ENCODE data around the gene SLAMF6. TPM values are rescaled to one million over a fixed set of nuclear protein-coding genes. Genes with fewer than 3 reads are reported as not detected.

Gene SLAMF6
- polyA plus RNA-seq, 1 donor (not counting 4 experiments of a cell fraction or from before 2014, with no cell fraction given), result not detected

- H3K27me3 ChIP-seq (ENCODE audit: control insufficient read depth, extremely low read depth, insufficient read depth, low read length), result no peaks in the 10 kb centered on the region
- no peaks in the 10 kb centered on the region for H3K79me2 ChIP-seq (ENCODE audit: control insufficient read depth, insufficient read depth, low read length)
- no peak overlapping the region for H3K4me3 ChIP-seq (ENCODE audit: control insufficient read depth in 2 of 3, extremely low read depth in 1 of 3, insufficient read depth in 2 of 3, low read depth in 1 of 3, low read length in 3 of 3)
- no peaks in the 10 kb centered on the region for H3K9me3 ChIP-seq (ENCODE audit: control insufficient read depth, low read depth, low read length)
- H3K4me2 ChIP-seq (ENCODE audit: control insufficient read depth, extremely low read depth, insufficient read depth, low read depth, low read length), result no peak overlapping the region
- TF ChIP-seq CTCF (optimal IDR thresholded peaks at IDR 0.05 in 1 of 3, IDR thresholded peaks at IDR 0.05 in 1 of 3, conservative IDR thresholded peaks at IDR 0.05 in 1 of 3; ENCODE audit: extremely low read depth in 1 of 3, insufficient read depth in 2 of 3, low read length in 3 of 3) (no peak), EZH2 (IDR thresholded peaks at IDR 0.05; ENCODE audit: low read length) (no peak)
- no peaks in the 10 kb centered on the region for H3K36me3 ChIP-seq (ENCODE audit: control insufficient read depth in 2 of 2, extremely low read depth in 1 of 2, insufficient read depth in 2 of 2, low read length in 2 of 2)
- dilution Hi-C loops (cut with MboI; ENCODE audit: extremely low pct_ligation_motif_present, low sequenced_read_pairs), result no loop called here
- no peaks in the 10 kb centered on the region for H3K4me1 ChIP-seq (ENCODE audit: control insufficient read depth, extremely low read depth, insufficient read depth, low read length)
- no peak for FAIRE-seq
- no peak overlapping the region for H3K27ac ChIP-seq (ENCODE audit: control insufficient read depth, insufficient read depth, low read length)
- no peaks in the 10 kb centered on the region for H4K20me1 ChIP-seq (ENCODE audit: control insufficient read depth, extremely low read depth, insufficient read depth, low read length)
- no peaks in the 10 kb centered on the region for H3K9me1 ChIP-seq (ENCODE audit: control insufficient read depth, extremely low read depth, insufficient read depth, low read length)
- DNase-seq (ENCODE audit: low read depth, low spot score), result no peak
- no peak overlapping the region for H2AFZ ChIP-seq (ENCODE audit: control insufficient read depth, low read length)
- no peak overlapping the region for H3K9ac ChIP-seq (ENCODE audit: control insufficient read depth, extremely low read depth, insufficient read depth, low read length)
Observed at GRCh38 chr1:160471253-160471652, 51.8 kb downstream of the SLAMF6 start.

- H3K27ac ChIP-seq (ENCODE audit: control insufficient read depth, insufficient read depth, low read length), result no peak overlapping the region
- H2AFZ ChIP-seq (ENCODE audit: control insufficient read depth, low read length), result no peak overlapping the region
- TF ChIP-seq CTCF (optimal IDR thresholded peaks at IDR 0.05 in 1 of 3, IDR thresholded peaks at IDR 0.05 in 1 of 3, conservative IDR thresholded peaks at IDR 0.05 in 1 of 3; ENCODE audit: extremely low read depth in 1 of 3, insufficient read depth in 2 of 3, low read length in 3 of 3), result no peak
- TF ChIP-seq EZH2 (IDR thresholded peaks at IDR 0.05; ENCODE audit: low read length), result no peak
- H4K20me1 ChIP-seq (ENCODE audit: control insufficient read depth, extremely low read depth, insufficient read depth, low read length), result no peaks in the 10 kb centered on the region
- no peaks in the 10 kb centered on the region for H3K9me1 ChIP-seq (ENCODE audit: control insufficient read depth, extremely low read depth, insufficient read depth, low read length)
- H3K4me3 ChIP-seq (ENCODE audit: control insufficient read depth in 2 of 3, extremely low read depth in 1 of 3, insufficient read depth in 2 of 3, low read depth in 1 of 3, low read length in 3 of 3), result no peak overlapping the region
- DNase-seq (ENCODE audit: low read depth, low spot score) (no peak), FAIRE-seq (no peak)
- dilution Hi-C loops (cut with MboI; ENCODE audit: extremely low pct_ligation_motif_present, low sequenced_read_pairs), result no loop called here
- H3K79me2 ChIP-seq (ENCODE audit: control insufficient read depth, insufficient read depth, low read length), result no peaks in the 10 kb centered on the region
- no peaks in the 10 kb centered on the region for H3K27me3 ChIP-seq (ENCODE audit: control insufficient read depth, extremely low read depth, insufficient read depth, low read length)
- no peak overlapping the region for H3K4me2 ChIP-seq (ENCODE audit: control insufficient read depth, extremely low read depth, insufficient read depth, low read depth, low read length)
- H3K9ac ChIP-seq (ENCODE audit: control insufficient read depth, extremely low read depth, insufficient read depth, low read length), result no peak overlapping the region
- H3K4me1 ChIP-seq (ENCODE audit: control insufficient read depth, extremely low read depth, insufficient read depth, low read length), result no peaks in the 10 kb centered on the region
- H3K9me3 ChIP-seq (ENCODE audit: control insufficient read depth, low read depth, low read length), result no peaks in the 10 kb centered on the region
- H3K36me3 ChIP-seq (ENCODE audit: control insufficient read depth in 2 of 2, extremely low read depth in 1 of 2, insufficient read depth in 2 of 2, low read length in 2 of 2), result no peaks in the 10 kb centered on the region
Observed at GRCh38 chr1:160467576-160467975, 55.5 kb downstream of the SLAMF6 start.

Measured in keratinocyte (primary cell).